ENCODE data around the gene RSPO4. TPM values are rescaled to one million over a fixed set of nuclear protein-coding genes. Genes with fewer than 3 reads are reported as not detected.

RSPO4 gene
- total RNA-seq, 1 donor from 2014 or later, result 0.11 TPM

DNA sequence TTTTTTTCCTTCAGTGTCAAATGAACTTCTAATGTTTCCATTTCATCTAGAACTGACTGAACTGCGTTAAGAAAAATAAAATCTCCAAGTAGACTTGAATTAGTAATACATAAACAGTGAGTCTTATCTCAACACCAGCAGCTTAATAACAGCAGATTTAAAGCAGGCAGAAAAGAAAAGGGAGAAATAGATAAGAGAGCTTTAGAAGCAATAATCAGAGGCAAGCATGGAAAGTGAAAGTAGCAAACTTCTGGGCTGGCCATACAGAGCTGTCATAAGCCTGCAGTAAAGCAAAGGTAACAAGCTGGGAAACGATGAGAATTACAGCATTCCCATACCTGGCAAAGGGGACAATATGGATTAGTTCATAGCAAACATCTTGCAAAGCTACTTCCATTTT lies 69.1 kb downstream of the RSPO4 start:
- H3K9me3 Mint-ChIP-seq, result peaks cover 11% of the 10 kb centered on the region

DNA sequence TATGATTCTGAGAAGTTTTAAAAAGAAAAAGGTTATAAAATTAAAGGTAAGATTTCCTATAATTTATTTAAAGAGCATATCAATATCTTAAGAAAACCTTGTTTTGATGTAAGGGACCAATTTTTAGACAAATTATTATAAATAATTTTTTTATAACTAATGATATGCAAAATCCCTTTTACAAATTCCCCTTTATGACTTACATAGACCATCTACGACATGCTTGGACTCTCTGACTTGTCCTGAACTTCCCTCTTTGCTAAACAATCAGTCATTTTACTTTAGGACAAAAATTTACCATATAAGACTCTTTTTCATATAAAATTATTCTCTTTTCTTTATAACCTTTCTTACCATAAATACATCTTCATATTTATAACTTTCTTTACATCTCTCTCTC lies 70.7 kb downstream of the RSPO4 start:
- TF ChIP-seq, protein P1, sequence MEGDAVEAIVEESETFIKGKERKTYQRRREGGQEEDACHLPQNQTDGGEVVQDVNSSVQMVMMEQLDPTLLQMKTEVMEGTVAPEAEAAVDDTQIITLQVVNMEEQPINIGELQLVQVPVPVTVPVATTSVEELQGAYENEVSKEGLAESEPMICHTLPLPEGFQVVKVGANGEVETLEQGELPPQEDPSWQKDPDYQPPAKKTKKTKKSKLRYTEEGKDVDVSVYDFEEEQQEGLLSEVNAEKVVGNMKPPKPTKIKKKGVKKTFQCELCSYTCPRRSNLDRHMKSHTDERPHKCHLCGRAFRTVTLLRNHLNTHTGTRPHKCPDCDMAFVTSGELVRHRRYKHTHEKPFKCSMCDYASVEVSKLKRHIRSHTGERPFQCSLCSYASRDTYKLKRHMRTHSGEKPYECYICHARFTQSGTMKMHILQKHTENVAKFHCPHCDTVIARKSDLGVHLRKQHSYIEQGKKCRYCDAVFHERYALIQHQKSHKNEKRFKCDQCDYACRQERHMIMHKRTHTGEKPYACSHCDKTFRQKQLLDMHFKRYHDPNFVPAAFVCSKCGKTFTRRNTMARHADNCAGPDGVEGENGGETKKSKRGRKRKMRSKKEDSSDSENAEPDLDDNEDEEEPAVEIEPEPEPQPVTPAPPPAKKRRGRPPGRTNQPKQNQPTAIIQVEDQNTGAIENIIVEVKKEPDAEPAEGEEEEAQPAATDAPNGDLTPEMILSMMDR (IDR thresholded peaks at IDR 0.05), result no peak
- intact Hi-C loops (cut with micrococcal nuclease), result no loop called here
- ChIA-PET POLR2A (no interaction called here), CTCF (no interaction called here)
- no peak overlapping the region for H3K27ac Mint-ChIP-seq
- peaks cover 10% of the 10 kb centered on the region for H3K27me3 Mint-ChIP-seq
- no peaks in the 10 kb centered on the region for H3K36me3 Mint-ChIP-seq (ENCODE audit: low read depth)
- H3K4me3 Mint-ChIP-seq, result no peak overlapping the region
- peaks cover 11% of the 10 kb centered on the region for H3K9me3 Mint-ChIP-seq
- no peak for ATAC-seq (ENCODE audit: low read depth)
- no peak for DNase-seq
- H3K4me1 Mint-ChIP-seq, result no peaks in the 10 kb centered on the region

More for the DNA sequence above, 69.1 kb downstream of the RSPO4 start:
- ChIA-PET POLR2A (no interaction called here), CTCF (no interaction called here)
- Mint-ChIP-seq H3K4me1 (no peaks in the 10 kb centered on the region), H3K4me3 (no peak overlapping the region), H3K27ac (no peak overlapping the region), H3K36me3 (ENCODE audit: low read depth) (no peaks in the 10 kb centered on the region), H3K27me3 (peaks cover 5% of the 10 kb centered on the region)
- no peak for ATAC-seq (ENCODE audit: low read depth)
- TF ChIP-seq, protein P1 (IDR thresholded peaks at IDR 0.05), result no peak
- DNase-seq, result no peak
- intact Hi-C loops (cut with micrococcal nuclease), result no loop called here

DNA sequence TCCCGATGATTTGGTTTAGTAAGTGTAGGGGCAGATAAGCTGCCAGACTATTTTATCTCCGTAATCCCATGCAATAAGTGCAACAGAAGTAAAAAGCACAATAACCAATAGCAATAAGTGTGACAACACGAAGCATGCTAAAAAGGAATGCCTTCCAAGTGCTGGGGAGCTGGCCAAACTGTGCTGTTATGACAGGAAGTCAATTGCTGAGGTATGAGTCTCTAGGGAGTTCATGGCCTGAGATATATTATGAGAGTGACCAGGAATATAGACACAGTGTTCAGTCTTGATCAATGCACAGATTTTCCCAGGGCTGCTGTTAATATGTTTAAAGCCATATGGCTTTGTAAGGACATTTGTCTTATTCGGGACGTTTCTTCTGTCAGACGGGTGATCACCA lies 75.4 kb downstream of the RSPO4 start:
- ChIA-PET CTCF (interaction anchor here (0.9 kb wide), 1 partner anchor 30 kb away, joined by 3 read pairs; no protein-coding TSS in a partner anchor), POLR2A (no interaction called here)
- no peak overlapping the region for H3K27ac Mint-ChIP-seq
- ATAC-seq (ENCODE audit: low read depth) (no peak), DNase-seq (no peak)
- peaks cover 5% of the 10 kb centered on the region for H3K9me3 Mint-ChIP-seq
- intact Hi-C loops (cut with micrococcal nuclease), result no loop called here
- no peak overlapping the region for H3K4me3 Mint-ChIP-seq
- H3K4me1 Mint-ChIP-seq, result no peaks in the 10 kb centered on the region
- TF ChIP-seq, protein P1 (IDR thresholded peaks at IDR 0.05), result no peak
- peaks cover 23% of the 10 kb centered on the region for H3K27me3 Mint-ChIP-seq
- H3K36me3 Mint-ChIP-seq (ENCODE audit: low read depth), result no peaks in the 10 kb centered on the region

DNA sequence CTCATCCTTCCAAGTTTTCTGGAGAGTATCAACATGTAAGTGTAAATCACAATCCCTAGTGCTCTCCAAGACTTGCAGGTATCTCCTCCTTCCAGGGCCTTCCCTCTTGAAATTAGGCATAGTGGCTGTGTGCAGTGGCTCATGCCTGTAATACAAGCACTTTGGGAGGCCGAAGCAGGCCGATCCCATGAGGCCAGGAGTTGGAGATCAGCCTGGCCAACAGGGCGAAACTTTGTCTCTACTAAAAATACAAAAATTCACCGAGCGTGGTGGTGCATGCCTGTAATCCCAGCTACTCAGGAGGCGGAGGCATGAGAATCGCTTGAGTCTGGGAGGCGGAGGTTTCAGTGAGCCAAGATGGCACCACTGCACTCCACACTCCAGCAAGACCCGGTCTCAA lies 76.6 kb downstream of the RSPO4 start:
- H3K4me1 Mint-ChIP-seq, result no peaks in the 10 kb centered on the region
- CTCF ChIA-PET, result no interaction called here
- ATAC-seq (ENCODE audit: low read depth), result no peak
- H3K27ac Mint-ChIP-seq, result no peak overlapping the region
- H3K27me3 Mint-ChIP-seq, result peaks cover 23% of the 10 kb centered on the region
- intact Hi-C loops (cut with micrococcal nuclease), result no loop called here
- no peaks in the 10 kb centered on the region for H3K36me3 Mint-ChIP-seq (ENCODE audit: low read depth)
- DNase-seq, result no peak
- POLR2A ChIA-PET, result no interaction called here
- no peaks in the 10 kb centered on the region for H3K9me3 Mint-ChIP-seq
- no peak overlapping the region for H3K4me3 Mint-ChIP-seq
- TF ChIP-seq, protein P1 (IDR thresholded peaks at IDR 0.05), result no peak

DNA sequence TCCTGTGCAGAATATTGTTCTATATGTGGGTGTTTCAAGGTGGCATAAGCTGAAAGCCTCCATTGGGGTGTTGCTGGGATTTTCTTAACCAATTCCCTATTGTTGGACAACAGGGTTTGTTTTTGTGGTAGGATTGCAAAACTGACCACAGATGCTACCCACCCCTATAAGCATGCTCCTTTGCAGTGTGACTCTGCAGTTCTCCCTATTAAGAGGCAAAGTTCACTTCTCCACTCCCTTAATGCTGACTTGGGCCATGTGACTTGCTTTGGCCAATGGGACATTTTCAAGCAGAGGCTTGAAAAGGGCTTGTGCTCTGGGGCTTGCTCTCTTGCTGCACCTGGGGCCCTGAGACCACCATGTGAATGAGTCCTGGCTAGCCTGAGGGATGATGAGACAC lies 77.5 kb downstream of the RSPO4 start:
- TF ChIP-seq, protein P1 (IDR thresholded peaks at IDR 0.05), result no peak
- CTCF ChIA-PET, result no interaction called here
- intact Hi-C loops (cut with micrococcal nuclease), result no loop called here
- Mint-ChIP-seq H3K4me3 (no peak overlapping the region), H3K27me3 (peaks cover 23% of the 10 kb centered on the region), H3K4me1 (no peaks in the 10 kb centered on the region), H3K36me3 (ENCODE audit: low read depth) (no peaks in the 10 kb centered on the region), H3K27ac (no peak overlapping the region), H3K9me3 (peaks cover 2% of the 10 kb centered on the region)
- ATAC-seq (ENCODE audit: low read depth), result no peak
- DNase-seq, result no peak
- POLR2A ChIA-PET, result no interaction called here

All from activated B cell treated with CpG ODN at 0.5 μM for 24 hours (primary cell).